ENCODE measurements around the gene WASHC3.

GRCh38 chr12:102024765-102025164, 37.0 kb downstream of the WASHC3 start:
- TF ChIP-seq CTCF (IDR thresholded peaks at IDR 0.05) = no peak
- no peak for TF ChIP-seq POLR2A (IDR thresholded peaks at IDR 0.05)
